ENCODE results near the gene PTPRE.

GRCh38 chr10:127904311-127905000, 2.4 kb upstream of the PTPRE start:
- TF ChIP-seq, protein P1, sequence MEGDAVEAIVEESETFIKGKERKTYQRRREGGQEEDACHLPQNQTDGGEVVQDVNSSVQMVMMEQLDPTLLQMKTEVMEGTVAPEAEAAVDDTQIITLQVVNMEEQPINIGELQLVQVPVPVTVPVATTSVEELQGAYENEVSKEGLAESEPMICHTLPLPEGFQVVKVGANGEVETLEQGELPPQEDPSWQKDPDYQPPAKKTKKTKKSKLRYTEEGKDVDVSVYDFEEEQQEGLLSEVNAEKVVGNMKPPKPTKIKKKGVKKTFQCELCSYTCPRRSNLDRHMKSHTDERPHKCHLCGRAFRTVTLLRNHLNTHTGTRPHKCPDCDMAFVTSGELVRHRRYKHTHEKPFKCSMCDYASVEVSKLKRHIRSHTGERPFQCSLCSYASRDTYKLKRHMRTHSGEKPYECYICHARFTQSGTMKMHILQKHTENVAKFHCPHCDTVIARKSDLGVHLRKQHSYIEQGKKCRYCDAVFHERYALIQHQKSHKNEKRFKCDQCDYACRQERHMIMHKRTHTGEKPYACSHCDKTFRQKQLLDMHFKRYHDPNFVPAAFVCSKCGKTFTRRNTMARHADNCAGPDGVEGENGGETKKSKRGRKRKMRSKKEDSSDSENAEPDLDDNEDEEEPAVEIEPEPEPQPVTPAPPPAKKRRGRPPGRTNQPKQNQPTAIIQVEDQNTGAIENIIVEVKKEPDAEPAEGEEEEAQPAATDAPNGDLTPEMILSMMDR (IDR thresholded peaks at IDR 0.05; ENCODE audit: low read depth, low read length): no peak
- TF ChIP-seq MAX (IDR thresholded peaks at IDR 0.05; ENCODE audit: low read depth, low read length) (no peak), POLR2A (IDR thresholded peaks at IDR 0.05; ENCODE audit: extremely low read depth, insufficient read length) (no peak)
